CD4-positive, alpha-beta T cell treated with Interleukin-17A for 4 hours (primary cell): ENCODE data around the gene SYPL2.
A peak's percentile ranks its signal among the peaks of the same experiment; 100 is the strongest.
"Not testable (repeated sequence)": the region's sequence is repeated elsewhere in the genome, so short reads cannot be mapped to it uniquely, and the experiment has no call there.

ENCODE experiments used
- DNase-seq: peaks from one replicate; pipeline ENCODE4 v3.0.0-alpha.2; 2020; ENCODE audit warnings: mixed read lengths

The SYPL2 gene

DNA sequence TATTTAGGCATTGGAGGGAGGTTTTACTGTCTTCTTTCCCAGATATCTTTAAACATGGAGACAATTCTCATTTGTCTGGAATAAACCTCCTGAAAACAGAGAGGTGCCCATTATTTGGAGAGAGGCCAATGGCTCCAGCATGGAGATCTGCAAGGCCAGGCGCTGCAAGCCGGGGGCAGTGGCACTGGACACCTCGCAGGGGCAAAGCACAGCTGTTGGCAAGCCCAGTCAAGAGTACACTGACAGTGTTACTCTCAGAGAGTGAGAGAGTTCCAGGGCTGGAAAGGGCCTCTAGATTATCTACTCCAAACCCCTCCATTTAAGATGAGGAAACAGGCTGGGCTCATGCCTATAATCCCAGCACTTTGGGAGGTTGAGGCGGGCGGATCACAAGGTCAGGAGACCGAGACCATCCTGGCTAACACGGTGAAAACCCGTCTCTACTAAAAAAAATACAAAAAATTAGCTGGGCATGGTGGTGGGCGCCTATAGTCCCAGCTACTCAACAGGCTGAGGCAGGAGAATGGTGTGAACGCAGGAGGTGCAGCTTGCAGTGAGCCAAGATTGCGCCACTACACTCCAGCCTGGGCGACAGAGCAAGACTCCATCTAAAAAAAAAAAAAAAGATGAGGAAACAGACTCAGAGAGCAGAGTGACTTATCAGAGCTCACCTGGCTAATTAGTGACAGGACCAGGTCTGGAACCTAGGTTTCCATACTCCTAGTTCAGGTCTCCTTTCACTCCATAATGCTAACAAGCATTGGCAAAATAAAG is 7.1 kb downstream of the SYPL2 start:
- DNase-seq = not testable (repeated sequence)

DNA sequence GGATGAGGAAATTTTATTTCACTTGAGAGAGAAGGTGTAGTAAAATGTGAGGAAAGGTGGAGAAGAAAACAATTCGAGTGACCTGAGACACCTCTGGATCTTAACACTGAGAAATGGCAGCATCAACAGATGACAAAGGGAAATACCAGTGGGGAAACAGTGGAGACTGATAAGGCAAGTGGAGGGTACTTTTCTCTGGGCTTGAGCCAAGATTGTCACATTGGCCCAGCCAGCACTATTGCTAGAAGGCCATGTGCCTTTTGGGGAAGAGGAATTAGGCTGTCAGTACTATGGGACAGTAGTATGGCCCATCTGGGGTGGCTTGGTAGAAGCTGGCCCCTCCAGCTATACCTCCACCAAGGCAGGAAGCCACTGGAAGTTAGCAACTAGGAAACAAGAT is 8.4 kb downstream of the SYPL2 start:
- no peak for DNase-seq

DNA sequence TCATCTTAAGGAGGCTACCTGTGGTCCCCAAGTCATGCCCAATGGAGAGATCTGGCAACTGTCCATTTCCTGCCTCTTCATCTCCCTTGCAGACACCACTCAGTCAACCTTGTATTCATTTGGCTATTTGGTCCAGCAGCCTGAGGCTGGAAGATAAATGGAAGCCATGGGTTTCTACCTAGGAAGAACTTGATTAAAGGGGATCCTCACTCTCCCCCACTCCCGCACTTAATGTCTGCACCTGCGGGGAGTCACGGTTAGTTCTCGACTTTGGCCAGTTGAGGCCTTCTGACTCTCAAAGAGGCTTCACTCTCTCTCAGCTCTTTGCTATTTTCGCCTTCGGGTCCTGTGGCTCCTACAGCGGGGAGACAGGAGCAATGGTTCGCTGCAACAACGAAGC is 8.9 kb downstream of the SYPL2 start:
- DNase-seq = no peak

DNA sequence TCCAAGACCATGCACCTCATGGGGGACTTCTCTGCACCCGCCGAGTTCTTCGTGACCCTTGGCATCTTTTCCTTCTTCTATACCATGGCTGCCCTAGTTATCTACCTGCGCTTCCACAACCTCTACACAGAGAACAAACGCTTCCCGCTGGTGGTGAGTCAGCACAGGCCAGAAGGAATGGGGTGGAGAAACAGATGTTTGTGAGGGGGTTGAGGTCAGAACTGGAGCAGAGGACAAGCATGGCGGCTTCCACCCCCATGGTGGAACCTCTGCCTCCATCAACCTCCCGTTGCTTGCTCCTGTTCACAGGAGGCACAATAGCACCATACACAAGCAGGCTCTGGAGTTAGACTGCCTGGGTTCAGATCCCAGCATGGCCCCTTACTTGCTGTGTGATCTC is 10.5 kb downstream of the SYPL2 start:
- DNase-seq = no peak

DNA sequence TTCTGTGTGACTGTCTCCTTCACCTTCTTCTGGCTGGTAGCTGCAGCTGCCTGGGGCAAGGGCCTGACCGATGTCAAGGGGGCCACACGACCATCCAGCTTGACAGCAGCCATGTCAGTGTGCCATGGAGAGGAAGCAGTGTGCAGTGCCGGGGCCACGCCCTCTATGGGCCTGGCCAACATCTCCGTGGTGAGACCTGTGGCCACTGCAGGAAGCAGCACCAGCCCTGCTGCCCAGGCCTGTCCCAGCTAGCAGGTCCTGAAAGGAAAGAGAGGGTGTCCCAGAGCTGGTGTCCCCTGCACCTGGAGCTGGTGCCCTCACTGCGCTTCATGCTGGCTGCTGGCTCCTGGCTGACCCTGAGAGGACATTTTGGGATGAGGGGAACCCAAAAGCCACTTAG is 11.5 kb downstream of the SYPL2 start:
- DNase-seq = no peak

DNA sequence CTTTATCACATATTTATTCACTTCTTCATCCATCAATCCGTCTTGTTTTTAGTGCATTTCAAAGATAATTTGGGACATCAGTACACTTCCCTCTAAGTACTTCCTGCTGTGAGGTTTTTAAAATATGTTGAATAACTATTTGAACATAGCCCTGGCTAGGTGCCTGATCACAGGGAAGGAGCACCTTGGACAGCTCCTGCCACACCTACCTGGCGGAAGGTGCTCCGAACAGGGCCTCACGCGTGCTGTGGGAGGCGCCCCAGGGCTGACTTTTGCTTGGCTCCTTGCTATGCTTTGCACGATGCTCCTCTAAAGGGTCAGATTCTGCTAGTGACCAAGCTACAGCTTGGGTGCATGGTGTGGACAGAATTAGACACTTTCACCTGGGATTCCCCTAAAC is 12.5 kb downstream of the SYPL2 start:
- peak; percentile 47 for DNase-seq

DNA sequence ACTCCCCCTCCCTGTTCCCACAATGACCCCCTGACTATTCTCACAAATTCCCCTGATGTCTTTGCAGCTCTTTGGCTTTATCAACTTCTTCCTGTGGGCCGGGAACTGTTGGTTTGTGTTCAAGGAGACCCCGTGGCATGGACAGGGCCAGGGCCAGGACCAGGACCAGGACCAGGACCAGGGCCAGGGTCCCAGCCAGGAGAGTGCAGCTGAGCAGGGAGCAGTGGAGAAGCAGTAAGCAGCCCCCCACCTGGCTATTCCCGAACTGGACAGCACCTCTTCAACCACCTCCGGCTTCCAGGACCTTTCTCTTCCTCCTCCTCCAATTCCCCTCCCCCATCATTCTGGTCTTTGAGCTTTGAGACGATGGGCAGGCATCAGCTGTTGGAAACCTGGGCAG is 13.0 kb downstream of the SYPL2 start:
- no peak for DNase-seq

DNA sequence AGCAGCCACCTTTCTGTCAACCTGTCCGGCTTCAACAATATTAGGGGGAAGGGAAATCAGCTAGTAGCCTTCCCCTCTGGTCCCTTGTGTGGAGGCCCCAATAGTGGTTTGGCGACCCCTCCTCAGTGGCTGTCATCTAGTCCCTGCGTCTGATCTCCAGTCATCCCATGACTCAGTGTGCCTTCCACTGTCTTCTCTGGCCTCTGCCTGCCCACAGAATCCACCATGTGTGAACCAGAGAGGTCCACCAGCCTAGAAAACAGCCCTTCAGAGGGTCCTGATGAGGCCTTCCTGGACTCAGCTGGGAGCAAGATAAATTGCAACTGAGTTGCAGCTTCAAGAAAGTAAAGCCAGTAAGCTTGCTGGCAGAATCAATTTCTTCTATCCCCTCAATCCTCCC is 13.6 kb downstream of the SYPL2 start:
- DNase-seq = no peak

DNA sequence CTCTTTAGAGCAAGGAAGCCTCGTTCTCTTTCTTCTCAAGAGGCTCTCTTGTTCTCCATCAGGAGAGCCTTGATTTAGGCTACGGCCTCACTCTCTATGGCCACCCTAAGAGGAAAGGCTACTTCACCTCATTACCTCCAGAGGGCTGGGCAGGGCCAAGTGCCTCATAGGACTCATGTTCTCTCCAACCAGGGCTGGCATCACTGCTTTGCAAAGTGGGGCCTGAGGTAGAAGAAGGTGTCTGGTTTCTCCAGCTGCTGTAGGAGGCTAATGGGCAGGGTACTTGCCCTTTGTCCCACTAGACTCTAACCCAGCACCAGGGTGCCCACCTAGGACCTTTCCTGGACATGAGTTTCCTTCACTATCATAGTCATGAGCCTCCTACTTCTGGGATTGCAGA is 15.3 kb downstream of the SYPL2 start:
- DNase-seq = no peak

DNA sequence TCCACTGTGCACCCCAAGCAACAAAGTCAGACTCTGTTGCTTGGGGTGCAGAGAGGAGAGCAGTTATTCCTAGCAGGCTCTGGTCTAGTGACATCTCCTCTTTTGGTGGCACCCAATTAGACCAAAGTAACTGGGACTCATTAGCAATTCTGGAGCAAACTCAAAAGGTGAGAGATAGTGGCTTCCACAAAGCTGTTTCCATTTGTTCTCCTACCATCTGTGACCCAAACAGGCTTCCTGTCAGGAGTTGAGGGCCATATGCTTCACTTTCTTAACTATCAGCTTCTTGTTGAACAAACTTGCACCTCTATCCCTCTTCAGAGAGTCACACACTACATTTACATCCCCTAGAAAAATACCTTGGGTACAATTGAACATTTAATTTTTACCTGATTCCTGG is 15.9 kb downstream of the SYPL2 start:
- DNase-seq = no peak

DNA sequence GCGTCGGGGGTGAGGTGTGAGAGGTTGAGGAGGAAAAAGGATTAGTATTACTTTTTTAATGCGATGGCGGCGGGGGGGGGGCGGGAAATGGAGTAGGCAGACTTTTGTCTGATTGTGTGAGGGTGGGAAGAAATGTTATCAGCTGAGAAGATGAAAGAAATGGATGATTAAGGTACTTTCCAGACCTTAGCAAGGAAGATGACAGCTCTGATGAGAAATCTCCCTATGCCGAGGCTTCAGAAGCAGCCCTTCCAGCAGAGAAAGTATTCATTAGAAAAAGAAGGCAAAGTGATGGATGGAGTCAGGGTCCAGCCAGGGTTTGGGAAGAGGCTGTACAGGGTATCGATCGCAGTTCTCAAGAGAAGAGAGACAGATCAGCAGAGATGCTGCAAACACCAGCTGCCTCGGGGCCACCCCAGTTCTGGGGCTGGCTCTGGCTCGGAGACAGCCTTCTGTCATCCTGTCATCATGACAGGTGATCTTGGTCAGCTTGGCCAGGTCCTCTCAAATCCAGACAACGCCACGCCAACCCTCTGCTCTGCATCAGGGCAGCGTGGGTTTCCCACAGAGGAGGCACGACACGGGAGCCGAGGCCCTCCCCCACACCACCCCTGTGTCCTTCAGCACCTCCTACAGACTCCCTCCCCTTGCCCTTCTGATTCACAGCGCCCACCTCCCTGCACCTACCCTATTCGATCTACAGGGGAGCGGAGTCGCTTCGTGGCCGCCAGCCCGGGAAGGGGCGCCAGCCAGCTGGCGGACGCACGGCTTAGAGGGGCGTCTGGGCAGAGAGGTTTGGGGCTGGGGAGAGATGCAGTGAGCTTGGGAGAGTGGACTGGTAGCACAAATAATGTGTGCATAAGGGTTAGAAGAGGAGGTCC is 16.7 kb downstream of the SYPL2 start:
- DNase-seq = peak; percentile 58

DNA sequence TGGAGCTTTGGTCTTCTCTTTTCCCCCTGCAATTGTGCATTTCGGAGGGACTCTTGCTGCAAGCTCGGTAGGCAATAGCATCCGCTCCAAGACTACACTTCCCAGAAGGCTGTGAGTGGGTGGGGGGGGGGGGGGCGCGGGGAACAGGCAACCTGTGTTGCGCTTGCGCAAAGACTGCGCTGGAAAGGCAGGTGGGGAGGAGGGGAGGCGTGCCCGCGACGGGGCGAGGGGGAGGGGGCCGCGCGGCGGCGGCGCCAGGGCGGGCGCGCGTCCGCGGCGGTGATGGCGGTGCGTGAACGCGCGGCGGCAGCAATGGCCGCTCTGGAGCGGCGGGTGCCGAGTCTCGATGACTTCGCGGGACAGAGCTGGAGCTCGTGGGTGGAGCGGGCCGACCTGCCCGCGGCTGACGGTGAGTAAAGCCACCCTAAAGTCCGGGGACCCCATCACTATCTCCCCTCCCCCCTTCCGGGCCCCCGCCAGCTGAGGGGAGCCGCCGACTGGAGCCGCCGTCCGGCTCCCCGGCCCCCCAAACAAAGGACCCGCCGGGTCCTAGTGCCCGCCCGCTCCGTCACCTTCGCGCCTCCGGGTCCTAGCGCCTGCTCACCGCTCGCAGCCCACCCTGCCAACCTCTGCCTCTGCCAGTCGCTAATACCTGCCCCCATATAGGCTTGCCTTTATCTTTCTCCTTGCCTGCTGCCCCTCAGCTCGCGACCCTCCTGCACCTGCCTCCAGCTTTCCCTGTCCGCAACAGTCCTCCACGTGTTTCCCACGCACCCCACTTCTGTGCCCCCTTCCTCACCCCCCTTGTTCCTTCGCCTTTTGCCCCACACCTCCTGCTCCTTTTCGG is 17.5 kb downstream of the SYPL2 start, which contains the start of gene ATXN7L2:
Gene ATXN7L2, plus strand, starts transcription at position 234 of the 847 bp plus-strand sequence. Its CDS starts 49 bp downstream, at position 283.
- DNase-seq = peak; percentile 97

DNA sequence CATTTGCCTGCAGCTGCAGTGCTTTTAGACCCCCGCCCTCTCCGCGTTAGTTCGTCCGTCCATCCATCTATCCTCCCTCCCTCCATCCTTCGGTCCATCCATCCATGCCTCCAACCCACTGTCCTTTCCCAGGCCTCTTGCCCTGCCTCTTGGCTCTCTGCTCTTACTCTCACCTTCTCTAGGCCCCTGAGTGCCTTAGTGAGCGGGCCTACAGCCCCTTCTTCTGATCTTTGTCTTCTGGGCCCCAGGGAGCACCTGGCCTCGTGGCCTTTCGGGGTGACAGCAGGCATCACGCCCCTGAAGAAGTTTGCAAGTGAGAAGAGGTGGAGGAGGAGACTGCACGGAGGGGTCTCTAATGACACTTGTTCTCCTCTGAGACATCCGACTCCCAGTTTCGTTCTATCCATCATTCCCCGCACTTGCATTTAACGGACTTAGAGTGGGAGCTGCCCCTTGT is 18.2 kb downstream of the SYPL2 start:
- no peak for DNase-seq

DNA sequence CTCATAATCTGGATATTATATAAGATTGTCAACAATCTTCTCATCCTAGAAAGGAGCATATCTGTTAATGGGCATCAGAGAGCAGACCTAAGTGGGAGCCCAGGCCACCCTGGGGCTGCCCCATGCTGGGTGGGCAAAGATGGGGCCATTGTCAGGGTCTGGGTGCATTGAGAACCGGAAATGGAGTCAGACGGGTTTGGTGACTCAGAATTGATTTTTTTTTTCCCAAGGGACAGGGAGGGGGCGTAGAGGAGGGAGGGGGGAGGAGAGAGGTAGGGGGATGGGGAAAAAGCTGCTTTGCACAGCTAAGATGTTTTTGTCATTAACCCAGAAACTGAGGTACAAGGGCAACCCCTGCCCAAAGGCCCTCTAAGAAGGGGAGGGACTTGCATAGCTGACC is 18.7 kb downstream of the SYPL2 start:
- no peak for DNase-seq

DNA sequence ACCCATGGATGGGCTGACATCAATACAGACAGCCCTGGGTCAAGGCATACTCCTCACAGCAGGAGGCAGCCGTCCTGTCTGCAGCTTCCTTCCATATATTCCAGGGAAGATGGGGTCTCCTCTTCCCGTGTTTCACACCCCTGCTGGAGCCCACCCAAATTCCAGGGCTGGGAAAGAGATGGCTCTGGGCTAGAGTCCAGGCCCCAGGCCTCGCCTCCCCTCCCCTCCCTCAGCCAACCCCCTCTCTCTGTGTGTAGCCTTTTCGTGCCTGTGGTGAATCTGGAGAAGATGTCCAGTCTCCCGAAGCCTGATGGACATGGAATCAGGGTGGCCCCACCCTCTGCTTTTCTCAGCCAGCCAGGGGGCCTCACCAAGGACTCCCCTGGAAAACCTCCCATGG is 20.9 kb downstream of the SYPL2 start:
- DNase-seq = no peak

DNA sequence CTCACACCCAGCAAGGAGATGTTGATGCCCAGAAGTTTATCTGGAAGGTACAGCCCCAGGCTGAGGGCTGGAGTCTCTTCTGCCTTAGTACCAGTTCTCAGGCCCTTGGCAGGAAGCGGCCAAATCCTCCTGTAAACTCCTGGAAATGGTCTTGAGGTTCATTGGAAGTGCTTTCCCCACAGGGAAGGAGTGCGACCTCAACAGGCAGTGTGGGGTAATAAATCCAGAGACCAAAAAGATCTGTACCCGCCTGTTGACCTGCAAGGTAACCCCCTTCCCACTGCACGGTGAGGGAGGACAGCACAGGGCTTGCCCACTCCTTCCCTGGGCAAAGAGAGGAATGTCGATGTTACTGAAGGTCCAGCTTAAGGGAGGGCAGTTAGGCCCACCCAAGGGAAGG is 21.9 kb downstream of the SYPL2 start:
- DNase-seq = no peak

DNA sequence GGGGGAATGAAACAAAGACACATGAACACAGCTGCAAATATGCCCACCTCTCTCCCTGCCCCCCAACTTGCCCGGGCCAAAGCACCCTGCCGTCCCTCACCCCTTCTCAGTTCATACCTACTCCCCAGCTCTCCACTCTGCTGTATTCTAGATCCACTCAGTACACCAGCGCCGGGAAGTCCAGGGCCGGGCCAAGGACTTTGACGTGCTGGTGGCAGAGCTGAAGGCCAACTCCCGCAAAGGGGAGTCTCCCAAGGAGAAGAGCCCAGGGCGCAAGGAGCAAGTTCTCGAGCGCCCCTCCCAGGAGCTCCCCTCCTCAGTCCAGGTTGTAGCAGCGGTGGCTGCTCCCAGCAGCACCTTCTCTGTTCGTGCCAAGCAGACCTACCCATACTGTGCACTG is 22.4 kb downstream of the SYPL2 start:
- DNase-seq = no peak

DNA sequence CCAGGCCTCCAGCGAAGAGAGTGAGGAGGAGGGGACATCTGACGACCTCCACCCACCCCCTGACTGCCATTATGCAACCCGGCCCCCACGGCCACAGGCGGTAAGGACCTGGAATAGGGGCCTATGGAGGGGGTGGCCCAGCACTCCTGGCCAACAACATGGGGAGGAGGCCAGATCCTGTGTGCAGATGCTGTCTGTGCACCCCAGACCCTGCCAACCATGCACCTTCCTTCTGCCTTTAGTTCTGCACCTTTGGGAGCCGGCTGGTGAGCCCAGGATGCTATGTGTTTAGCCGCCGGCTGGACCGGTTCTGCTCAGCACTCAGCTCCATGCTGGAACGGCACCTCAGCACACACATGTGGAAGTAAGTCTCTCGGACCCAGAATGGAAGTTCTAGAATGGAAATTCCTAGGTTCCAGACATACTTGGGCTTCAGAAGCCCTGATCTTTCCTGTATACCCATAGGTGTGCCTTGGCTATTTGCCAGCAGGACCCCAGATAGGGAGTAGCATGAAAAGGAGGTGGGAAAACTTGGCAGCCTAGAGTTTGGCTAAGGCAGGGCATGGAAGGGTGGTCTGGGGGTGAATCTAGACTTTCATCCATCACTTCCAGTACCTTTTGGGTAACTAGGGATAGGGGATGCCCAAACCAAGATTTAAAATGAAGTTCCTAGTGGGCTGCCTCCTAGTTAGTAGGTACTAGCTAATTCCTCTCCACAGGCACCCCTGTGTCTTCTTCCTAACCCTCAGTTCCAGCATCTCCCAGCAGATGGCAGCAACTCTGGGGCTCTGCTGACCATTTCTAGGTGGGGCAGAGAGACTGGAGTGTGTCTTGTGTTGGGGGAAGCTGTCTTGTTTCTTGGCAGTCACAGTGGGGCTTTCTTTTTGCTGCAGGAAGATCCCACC is 23.9 kb downstream of the SYPL2 start:
- peak; percentile 80 for DNase-seq

DNA sequence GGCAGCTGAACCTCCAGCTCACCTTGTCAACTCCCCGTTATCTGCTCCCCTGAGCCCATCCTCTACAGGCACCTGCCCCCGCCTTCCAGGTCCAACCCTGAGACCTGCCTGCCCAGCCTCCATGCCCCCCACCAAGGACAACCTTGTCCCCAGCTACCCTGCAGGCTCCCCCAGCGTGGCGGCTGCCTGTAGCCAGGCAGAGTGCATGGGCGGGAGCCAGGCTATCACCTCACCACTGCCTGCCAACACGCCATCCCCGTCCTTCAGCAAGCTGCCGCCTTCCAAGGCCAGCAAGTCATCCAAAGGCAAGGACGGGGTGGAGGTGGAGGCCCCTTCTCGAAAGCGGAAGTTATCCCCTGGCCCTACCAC is 24.6 kb downstream of the SYPL2 start:
- no peak for DNase-seq

DNA sequence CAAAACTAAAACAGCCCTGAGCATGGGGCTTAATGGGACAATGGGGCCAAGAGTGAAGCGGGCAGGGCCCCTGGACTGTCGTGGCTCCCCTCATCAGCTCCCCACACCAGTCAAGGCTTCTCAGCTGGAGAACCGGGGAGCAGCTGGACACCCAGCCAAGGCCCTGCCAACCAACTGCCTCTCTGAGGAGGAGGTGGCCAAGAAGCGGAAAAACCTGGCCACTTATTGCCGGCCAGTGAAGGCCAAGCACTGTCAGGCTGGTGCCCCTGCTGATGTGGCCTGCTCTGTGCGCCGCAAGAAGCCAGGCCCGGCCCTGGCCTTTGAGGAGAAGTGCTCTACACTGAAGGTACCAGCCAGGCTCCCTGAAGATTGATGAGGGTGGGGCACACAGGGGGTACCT is 25.0 kb downstream of the SYPL2 start:
- DNase-seq = no peak

DNA sequence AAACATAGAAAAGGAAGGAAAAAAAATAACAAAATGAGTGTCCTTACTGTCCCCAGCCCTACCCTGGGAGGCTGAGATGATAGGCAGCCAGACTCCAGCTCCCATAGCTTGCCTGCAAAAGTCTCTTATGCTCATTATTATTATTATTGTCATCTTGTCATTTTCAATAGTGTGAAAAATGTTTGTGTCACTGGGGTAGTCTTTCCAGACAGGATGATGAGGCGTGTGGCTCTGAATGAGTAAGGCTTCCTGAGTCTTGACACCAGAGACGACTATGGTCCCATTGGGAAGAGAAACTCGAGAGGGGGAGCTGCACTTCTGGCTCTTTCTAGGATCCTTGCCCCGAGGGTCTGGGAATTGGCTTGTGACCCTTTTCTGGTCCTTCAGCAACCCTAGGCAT is 26.4 kb downstream of the SYPL2 start:
- no peak for DNase-seq

DNA sequence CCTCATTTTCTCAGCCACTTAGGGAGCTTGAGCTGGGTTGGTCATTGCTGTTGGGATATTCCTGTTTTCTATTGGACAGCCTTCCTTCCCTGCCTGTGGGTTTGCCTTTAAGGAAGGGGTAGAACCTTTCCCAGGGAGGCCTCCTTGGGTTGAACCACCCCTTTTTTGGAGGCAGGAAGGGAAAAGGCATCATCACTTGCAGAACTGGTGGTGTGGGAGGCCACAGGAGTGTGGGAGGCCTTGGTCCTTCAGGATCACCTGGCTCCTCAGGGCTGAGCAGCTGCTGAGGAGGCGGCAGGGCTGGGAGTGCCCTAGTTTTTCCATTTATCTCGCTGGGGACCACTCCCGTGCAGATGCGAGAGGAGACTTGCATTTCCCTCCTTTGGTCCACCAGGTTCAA is 26.9 kb downstream of the SYPL2 start:
- no peak for DNase-seq
